GM12801 (cell line): Measurements from ENCODE around the gene MACROD2.

Experiments
- CTCF ChIP-seq: IDR thresholded peaks from one replicate; pipeline ENCODE4 v1.5.1; 2011; ENCODE audit warnings: control low read depth; ENCODE audit not compliant: insufficient read length; ENCODE audit errors: extremely low read depth

MACROD2 gene

DNA sequence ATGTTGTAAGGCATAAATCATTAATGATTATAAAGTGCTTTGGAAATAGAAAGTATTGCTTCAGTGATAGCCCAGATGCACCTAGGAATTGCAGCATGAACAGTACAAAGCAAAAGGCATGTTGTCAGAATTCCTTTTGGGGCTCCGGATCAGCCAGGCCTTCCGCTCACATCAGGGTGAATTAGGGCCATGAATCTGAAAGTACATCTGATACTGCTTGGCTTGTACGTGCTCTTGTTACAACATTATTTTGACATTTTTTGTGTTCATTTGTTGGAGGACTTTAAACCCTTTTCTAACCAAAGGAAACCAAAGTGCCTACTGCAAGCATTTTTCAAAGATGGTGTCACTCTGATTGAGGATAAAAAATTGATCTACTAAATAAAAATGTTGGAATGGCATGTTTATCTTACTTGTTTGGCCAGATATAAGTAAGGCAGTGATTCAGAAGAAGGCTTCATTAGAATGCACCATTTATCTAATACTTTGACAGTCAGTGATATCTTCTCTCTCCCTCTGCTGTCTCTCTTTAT lies 1347.7 kb downstream of the MACROD2 start:
- no peak for TF ChIP-seq CTCF

DNA sequence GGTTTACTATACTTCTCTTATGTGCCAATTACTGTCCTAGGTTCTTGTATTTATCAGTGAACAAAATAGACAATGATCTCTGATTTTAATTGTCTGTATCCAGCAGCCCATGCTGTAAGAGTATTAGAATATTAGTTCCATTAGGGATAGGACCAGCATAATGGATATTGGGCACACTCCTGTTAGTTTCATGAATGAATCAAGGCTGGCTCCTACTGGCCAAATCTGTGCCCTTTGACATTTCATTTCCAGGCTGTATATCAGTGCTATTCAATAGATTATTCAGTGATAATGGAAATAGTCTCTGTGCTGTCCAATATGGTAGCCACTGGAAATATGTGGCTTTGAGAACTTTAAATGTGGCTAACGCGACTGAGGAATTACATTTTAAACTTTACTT lies 1350.0 kb downstream of the MACROD2 start:
- no peak for TF ChIP-seq CTCF

DNA sequence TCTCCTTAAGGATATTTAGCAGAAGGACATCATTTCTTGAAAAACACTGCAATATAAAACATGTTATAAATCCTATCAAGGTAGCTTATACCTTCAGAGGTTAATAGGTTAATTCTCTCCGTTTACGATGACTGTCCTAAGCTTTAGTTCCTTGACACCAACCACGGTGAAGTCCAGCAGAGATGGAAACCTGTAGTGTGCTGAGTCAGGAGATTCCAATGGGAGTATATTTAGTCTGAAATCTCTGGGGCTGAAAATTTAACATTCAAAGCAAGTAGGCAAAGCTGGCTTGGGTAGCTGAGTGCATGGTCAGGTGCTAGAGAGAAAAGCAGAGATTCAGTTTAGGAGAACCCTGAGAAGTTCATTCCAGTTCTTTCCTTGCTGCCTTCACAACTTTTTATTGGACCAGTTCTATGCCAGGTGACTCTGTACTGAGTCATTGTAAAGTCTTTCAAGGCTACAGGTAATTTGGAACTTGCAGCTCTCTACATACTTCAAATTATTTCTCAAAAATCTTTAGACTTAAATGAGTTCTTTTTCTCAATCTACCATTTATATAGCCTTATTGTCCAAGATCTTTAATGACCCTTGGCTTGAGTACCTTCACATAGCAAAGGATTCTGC lies 1351.5 kb downstream of the MACROD2 start:
- no peak for TF ChIP-seq CTCF

- no peak for TF ChIP-seq CTCF
Observed at GRCh38 chr20:15359056-15359455, 1363.7 kb downstream of the MACROD2 start.

DNA sequence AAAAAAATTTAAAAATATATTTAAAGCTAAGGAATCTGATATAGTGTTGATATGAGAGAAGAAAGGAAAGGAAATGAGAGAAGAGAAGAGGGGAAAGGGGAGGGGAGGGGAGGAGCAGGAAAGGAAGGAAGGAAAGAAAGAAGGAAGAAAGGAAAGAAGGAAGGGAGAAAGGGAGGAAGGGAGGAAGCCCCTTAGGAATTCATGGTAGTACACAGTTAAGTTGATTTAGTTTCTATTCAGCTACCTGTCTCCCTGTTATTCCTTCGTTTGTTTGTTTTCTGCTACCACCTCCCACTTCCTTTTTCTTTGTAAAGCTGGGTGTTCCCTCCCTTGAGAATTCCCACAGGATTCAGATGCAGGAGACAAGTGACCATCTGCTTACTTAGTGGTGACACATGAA lies 1367.5 kb downstream of the MACROD2 start:
- no peak for TF ChIP-seq CTCF

GRCh38 chr20:15364781-15365180 lies 1369.5 kb downstream of the MACROD2 start:
- no peak for TF ChIP-seq CTCF

DNA sequence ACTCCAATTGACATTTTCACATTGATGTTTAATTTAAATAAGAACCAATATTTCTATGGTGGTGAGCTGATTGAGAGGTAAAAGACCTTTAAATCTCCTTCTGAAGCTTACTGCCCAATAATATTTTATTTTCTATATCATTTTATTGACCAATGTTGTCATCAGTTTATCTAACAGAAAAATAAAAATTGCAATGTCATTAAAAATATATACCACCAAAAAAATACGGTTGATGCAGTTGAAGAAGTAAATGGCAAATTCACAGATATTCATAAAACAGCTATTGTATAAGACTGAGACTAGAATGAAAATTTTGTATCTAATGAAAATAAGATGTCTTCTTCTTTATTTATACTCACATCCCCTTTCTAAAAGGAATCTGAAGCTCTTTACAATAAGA lies 1375.1 kb downstream of the MACROD2 start:
- TF ChIP-seq CTCF, result no peak
